Rectal smooth muscle tissue (tissue), 1 donor: ENCODE results near the gene BBIP1.

Source experiments
- H3K27ac ChIP-seq: one replicate; pipeline ENCODE4 v1.7.0; 2013; ENCODE audit warnings: low read depth, low read length, inconsistent platforms
- H3K27me3 ChIP-seq: one replicate; pipeline ENCODE4 v1.7.0; 2013; ENCODE audit warnings: low read length; ENCODE audit not compliant: control insufficient read depth, insufficient read depth
- H3K36me3 ChIP-seq: one replicate; pipeline ENCODE4 v1.7.0; 2013; ENCODE audit warnings: low read length; ENCODE audit not compliant: control insufficient read depth, insufficient read depth
- H3K4me1 ChIP-seq: one replicate; pipeline ENCODE4 v1.7.0; 2013; ENCODE audit warnings: low read length; ENCODE audit not compliant: control insufficient read depth, insufficient read depth
- H3K4me3 ChIP-seq: one replicate; pipeline ENCODE4 v1.7.0; 2013; ENCODE audit warnings: low read length
- H3K9ac ChIP-seq: one replicate; pipeline ENCODE4 v1.7.0; 2013; ENCODE audit warnings: low read length

BBIP1 gene

GRCh38 chr10:110852947-110853346 lies 66.0 kb downstream of the BBIP1 start:
- Histone ChIP-seq H3K27me3 (no peaks in the 10 kb centered on the region), H3K4me3 (no peak overlapping the region), H3K4me1 (no peaks in the 10 kb centered on the region), H3K27ac (no peak overlapping the region), H3K9ac (no peak overlapping the region), H3K36me3 (no peaks in the 10 kb centered on the region)

GRCh38 chr10:110852255-110852896 lies 66.6 kb downstream of the BBIP1 start:
- no peak overlapping the region for H3K9ac ChIP-seq
- H3K4me1 ChIP-seq: no peaks in the 10 kb centered on the region
- H3K27ac ChIP-seq: no peak overlapping the region
- H3K4me3 ChIP-seq: no peak overlapping the region
- H3K36me3 ChIP-seq: no peaks in the 10 kb centered on the region
- no peaks in the 10 kb centered on the region for H3K27me3 ChIP-seq

GRCh38 chr10:110851020-110851612 lies 67.9 kb downstream of the BBIP1 start:
- no peak overlapping the region for H3K4me3 ChIP-seq
- no peak overlapping the region for H3K27ac ChIP-seq
- no peak overlapping the region for H3K9ac ChIP-seq
- H3K36me3 ChIP-seq: no peaks in the 10 kb centered on the region
- H3K4me1 ChIP-seq: no peaks in the 10 kb centered on the region
- H3K27me3 ChIP-seq: no peaks in the 10 kb centered on the region

GRCh38 chr10:110850099-110850498 lies 68.9 kb downstream of the BBIP1 start:
- H3K27me3 ChIP-seq: no peaks in the 10 kb centered on the region
- H3K36me3 ChIP-seq: no peaks in the 10 kb centered on the region
- no peak overlapping the region for H3K4me3 ChIP-seq
- no peaks in the 10 kb centered on the region for H3K4me1 ChIP-seq
- no peak overlapping the region for H3K27ac ChIP-seq
- no peak overlapping the region for H3K9ac ChIP-seq
